Breast epithelium (tissue), 4 donors: ENCODE data around the gene PLEK2. TPM values are rescaled to one million over a fixed set of nuclear protein-coding genes. Genes with fewer than 3 reads are reported as not detected.
A peak's percentile ranks its signal among the peaks of the same experiment; 100 is the strongest.
"Not testable (repeated sequence)": the region's sequence is repeated elsewhere in the genome, so short reads cannot be mapped to it uniquely, and the experiment has no call there.

Experiments
- DNase-seq, 2 donors: peaks; one replicate each; pipeline ENCODE4 v3.0.0-alpha.2; 2019; ENCODE audit warnings: low spot score in 2 of 2
- H3K27ac ChIP-seq, 2 donors: fragments of 200-600 bp; sonication (generic) in 1 of 2; one replicate each; pipeline ENCODE4 v1.5.1; 2016 to 2019; ENCODE audit warnings: mild to moderate bottlenecking in 1 of 2
- H3K27me3 ChIP-seq, 2 donors: fragments of 200-600 bp; sonication (generic) in 1 of 2; one replicate each; pipeline versions ENCODE4 v1.5.1 to v1.6.0; 2017 to 2019; ENCODE audit warnings: control low read depth in 1 of 2, mild to moderate bottlenecking in 1 of 2
- H3K36me3 ChIP-seq: fragments of 200-600 bp; one replicate; pipeline ENCODE4 v1.5.1; 2019
- H3K4me1 ChIP-seq, 2 donors: fragments of 200-600 bp; sonication (generic); one replicate each; pipeline ENCODE4 v1.5.1; 2016 to 2019; ENCODE audit warnings: control low read depth in 1 of 2
- H3K4me3 ChIP-seq, 3 donors: fragments of 200-600 bp; sonication (generic); 1 replicate in 2 of 3; 2 replicates in 1 of 3; pipeline ENCODE4 v1.5.1; 2016 to 2019; ENCODE audit warnings: mild to moderate bottlenecking in 3 of 3, moderate library complexity in 2 of 3
- H3K9me3 ChIP-seq, 2 donors: fragments of 200-600 bp; sonication (generic) in 1 of 2; one replicate each; pipeline ENCODE4 v1.5.1; 2016 to 2019; ENCODE audit warnings: control low read depth in 1 of 2
- POLR2A ChIP-seq: fragments of 450-650 bp; IDR thresholded peaks from one replicate; pipeline ENCODE4 v1.6.1; 2016; ENCODE audit warnings: antibody characterized with exemption, mild to moderate bottlenecking, moderate library complexity
- POLR2AphosphoS5 ChIP-seq, 3 donors: sonication (generic); formaldehyde crosslinking; IDR thresholded peaks; one replicate each; pipeline ENCODE4 v1.6.1; 2017; ENCODE audit warnings: antibody characterized with exemption in 3 of 3
- intact Hi-C: fragments of 100-400 bp; cut with DNase I; formaldehyde crosslinking; loops from one replicate; pipeline ENCODE4 v1.15.1; 2023; ENCODE audit warnings: low total_unique reads
- total RNA-seq, 3 donors: library from RNA; depleted of rRNA; stranded (reverse); fragments of >200 nt; gene quantifications; one replicate each; pipeline ENCODE4 v1.1.0, GENCODE V29; 2016
- TF ChIP-seq, protein P1 (sequence below), 3 donors: fragments of 450-650 bp; IDR thresholded peaks; one replicate each; pipeline ENCODE4 v1.5.1; 2016 to 2017; ENCODE audit warnings: antibody characterized with exemption in 3 of 3, mild to moderate bottlenecking in 3 of 3, moderate library complexity in 3 of 3

PLEK2 gene
- total RNA-seq, 3 donors from 2014 or later: 3.4 to 5.2 TPM; not detected in 1

DNA sequence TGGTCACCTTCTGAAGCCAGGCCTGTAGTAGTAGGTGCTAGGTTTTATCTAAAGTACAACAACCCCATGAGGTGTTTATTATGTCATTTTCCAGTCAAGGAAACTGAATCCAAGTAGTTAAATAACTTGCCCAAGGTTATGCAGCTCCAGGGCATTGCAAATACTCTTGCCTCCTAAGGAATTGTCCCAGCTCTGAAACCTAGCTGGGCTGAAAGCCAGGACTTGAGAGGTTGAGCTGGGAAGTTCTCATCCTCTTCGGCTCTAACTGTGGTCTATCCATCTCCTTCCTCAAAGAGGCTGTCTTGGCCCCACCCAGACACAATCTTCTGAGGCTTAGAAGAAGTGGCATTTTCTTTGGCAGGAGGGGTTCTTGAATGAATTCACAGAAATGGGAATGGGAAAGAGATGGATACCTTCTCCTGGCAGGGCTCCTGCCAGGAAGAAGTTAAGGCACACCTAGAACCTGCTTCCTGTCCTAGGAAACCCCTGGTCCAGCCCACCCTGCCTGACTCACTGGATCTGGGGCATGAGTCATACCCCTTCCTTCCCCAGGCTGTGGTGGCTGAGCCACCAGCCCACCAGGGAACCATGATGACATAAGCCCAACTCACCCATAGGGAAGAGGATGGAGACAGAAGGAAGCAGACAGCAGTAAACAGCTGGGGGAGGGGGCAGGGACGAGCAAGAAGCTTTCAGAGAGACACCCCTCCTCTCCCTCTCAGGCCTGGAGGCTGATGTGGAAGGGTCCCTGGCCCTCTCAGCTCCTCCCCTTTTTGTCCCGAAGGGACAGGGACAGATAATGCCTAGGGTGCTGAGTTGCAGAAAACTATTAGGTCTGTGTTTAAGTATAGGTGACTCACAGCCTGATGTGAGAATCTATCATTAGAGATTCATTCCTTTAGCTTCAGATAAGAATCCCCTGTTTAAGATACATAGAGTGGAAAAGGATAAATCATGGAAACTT lies 2.1 kb upstream of the PLEK2 start:
- TF ChIP-seq POLR2A (no peak), POLR2AphosphoS5 (IDR thresholded peaks at IDR 0.05) (no peak)
- TF ChIP-seq, protein P1, sequence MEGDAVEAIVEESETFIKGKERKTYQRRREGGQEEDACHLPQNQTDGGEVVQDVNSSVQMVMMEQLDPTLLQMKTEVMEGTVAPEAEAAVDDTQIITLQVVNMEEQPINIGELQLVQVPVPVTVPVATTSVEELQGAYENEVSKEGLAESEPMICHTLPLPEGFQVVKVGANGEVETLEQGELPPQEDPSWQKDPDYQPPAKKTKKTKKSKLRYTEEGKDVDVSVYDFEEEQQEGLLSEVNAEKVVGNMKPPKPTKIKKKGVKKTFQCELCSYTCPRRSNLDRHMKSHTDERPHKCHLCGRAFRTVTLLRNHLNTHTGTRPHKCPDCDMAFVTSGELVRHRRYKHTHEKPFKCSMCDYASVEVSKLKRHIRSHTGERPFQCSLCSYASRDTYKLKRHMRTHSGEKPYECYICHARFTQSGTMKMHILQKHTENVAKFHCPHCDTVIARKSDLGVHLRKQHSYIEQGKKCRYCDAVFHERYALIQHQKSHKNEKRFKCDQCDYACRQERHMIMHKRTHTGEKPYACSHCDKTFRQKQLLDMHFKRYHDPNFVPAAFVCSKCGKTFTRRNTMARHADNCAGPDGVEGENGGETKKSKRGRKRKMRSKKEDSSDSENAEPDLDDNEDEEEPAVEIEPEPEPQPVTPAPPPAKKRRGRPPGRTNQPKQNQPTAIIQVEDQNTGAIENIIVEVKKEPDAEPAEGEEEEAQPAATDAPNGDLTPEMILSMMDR (IDR thresholded peaks at IDR 0.05): no peak
- no peak overlapping the region for H3K27ac ChIP-seq
- H3K36me3 ChIP-seq: no peaks in the 10 kb centered on the region
- H3K9me3 ChIP-seq: no peaks in the 10 kb centered on the region
- intact Hi-C loops: no loop called here
- no peaks in the 10 kb centered on the region for H3K4me1 ChIP-seq
- no peak overlapping the region for H3K4me3 ChIP-seq
- DNase-seq: no peak
- no peaks in the 10 kb centered on the region for H3K27me3 ChIP-seq

DNA sequence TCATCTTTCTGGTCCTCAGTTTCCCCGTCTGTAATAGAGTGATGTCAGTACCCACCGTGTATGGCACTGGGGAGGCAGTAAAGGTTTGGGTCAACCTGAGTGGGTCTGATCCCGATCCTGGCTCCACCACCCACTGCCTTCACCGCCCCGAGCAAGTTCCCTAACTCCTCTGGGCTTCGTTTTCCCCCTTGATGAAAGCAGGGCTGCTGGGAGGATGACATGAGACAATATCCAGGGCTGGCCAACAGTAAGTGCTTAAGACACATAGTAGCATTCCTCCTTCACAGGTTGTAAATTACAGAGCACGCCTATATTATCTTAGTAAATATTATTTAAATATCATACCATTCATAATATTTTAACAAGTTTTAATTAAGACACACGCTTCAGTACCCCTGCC lies 595 bp downstream of the PLEK2 start:
- Histone ChIP-seq H3K9me3 (no peaks in the 10 kb centered on the region), H3K27me3 (no peaks in the 10 kb centered on the region), H3K4me3 (peak overlapping the region in 2 of 3 donors; percentile 54 to 64), H3K36me3 (no peaks in the 10 kb centered on the region), H3K27ac (no peak overlapping the region), H3K4me1 (no peaks in the 10 kb centered on the region)
- intact Hi-C loops: no loop called here
- TF ChIP-seq POLR2A: no peak
- TF ChIP-seq, protein P1 (IDR thresholded peaks at IDR 0.05): no peak
- TF ChIP-seq POLR2AphosphoS5 (IDR thresholded peaks at IDR 0.05): no peak
- DNase-seq: no peak

DNA sequence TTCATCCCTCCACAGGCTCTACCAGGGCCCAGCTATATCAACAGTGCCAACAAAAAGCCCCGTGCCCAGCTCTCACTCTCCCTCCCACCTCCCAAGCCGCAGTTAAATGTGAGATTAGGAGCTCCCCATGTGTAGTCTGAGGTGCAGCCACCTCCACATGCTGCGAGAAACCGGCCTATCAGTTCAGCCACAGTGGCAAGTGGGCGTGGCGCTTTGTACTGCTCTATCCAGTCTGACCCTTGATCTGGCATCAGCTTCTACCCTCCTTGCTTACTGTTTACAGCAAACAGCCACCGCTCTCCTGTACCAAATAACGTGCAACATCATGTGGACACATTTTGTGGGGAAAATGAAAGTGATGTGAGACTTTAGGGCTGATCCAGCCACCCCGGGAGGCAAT lies 1.7 kb downstream of the PLEK2 start:
- intact Hi-C loops: no loop called here
- DNase-seq: no peak
- Histone ChIP-seq H3K27me3 (no peaks in the 10 kb centered on the region), H3K4me3 (no peak overlapping the region), H3K27ac (no peak overlapping the region), H3K4me1 (no peaks in the 10 kb centered on the region), H3K36me3 (no peaks in the 10 kb centered on the region), H3K9me3 (no peaks in the 10 kb centered on the region)
- TF ChIP-seq, protein P1 (IDR thresholded peaks at IDR 0.05): no peak
- no peak for TF ChIP-seq POLR2A
- TF ChIP-seq POLR2AphosphoS5 (IDR thresholded peaks at IDR 0.05): no peak

DNA sequence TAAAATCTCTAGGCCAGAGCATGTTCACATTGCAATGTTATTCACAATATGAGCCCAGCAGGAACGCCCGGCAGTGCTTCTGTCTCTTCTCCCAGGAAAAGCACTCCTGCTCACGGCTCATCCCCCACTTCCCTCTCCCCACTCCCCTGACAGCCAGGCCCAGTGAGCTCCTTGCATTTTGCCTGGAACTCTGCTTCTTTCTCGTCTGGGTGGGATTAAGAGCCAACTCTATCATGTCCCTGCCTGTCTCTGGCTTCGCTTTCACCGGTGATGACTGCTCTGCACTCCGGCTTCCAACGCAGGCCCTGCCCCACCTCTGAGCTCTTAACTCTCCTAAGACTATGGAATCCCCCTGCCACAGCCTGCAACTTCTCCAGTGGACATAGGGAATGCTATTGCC lies 2.5 kb downstream of the PLEK2 start:
- TF ChIP-seq POLR2A (no peak), POLR2AphosphoS5 (IDR thresholded peaks at IDR 0.05) (no peak)
- TF ChIP-seq, protein P1 (IDR thresholded peaks at IDR 0.05): no peak
- H3K27me3 ChIP-seq: no peaks in the 10 kb centered on the region
- no peak overlapping the region for H3K4me3 ChIP-seq
- no peak for DNase-seq
- no peaks in the 10 kb centered on the region for H3K4me1 ChIP-seq
- intact Hi-C loops: no loop called here
- no peaks in the 10 kb centered on the region for H3K36me3 ChIP-seq
- H3K27ac ChIP-seq: no peak overlapping the region
- H3K9me3 ChIP-seq: no peaks in the 10 kb centered on the region

DNA sequence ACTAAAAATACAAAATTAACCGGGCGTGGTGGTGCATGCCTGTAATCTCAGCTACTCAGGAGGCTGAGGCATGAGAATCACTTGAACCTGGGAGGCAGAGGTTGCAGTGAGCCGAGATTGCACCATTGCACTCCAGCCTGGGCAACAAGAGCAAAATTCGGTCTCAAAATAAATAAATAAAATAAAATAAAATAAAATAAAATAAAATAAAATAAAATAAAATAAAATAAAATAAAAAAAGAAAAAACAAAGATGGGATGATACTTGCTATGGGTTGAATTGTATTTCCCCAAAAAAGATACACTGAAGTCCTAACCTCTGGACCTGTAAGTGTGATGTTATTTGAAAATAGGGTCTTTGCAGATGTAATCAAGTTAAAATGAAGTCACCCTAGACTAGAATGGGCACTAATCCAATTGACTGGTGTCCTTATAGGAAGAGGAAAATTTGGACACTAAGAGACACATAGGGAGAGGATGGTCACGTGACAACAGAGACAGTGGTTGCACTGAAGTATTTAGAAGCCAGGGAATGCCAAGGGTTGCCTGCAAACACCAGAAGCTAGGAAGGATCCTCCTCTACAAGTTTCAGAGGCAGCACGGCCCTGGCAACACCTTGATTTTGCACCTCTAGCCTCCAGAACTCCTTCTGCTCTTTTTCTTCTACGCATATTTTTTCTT lies 3.7 kb downstream of the PLEK2 start:
- intact Hi-C loops, H3K27ac ChIP-seq, DNase-seq, H3K36me3 ChIP-seq, H3K27me3 ChIP-seq, H3K4me3 ChIP-seq, H3K9me3 ChIP-seq, H3K4me1 ChIP-seq: not testable (repeated sequence)
